ENCODE data around the gene CSNK2A3.

CSNK2A3 gene

DNA sequence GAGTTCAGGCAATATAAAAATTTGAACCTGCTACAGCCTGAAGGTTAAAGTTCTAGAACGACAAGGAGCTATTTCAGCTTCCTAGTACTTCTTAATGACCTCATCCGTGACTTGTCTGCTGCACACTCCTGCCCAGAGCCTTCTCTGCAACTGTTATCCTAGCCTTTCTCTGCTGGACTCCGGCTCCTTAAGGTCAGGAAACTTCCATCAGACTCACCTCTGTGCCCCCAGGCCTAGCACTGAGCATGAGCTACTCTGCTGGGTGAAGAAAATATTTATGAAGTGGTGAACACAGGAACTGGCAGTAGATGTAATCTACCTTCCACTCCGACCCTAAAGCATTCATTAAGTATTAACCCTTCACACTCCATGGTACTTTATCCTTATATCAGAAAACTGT, 18.4 kb downstream of the CSNK2A3 start:
- no peak for DNase-seq

DNA sequence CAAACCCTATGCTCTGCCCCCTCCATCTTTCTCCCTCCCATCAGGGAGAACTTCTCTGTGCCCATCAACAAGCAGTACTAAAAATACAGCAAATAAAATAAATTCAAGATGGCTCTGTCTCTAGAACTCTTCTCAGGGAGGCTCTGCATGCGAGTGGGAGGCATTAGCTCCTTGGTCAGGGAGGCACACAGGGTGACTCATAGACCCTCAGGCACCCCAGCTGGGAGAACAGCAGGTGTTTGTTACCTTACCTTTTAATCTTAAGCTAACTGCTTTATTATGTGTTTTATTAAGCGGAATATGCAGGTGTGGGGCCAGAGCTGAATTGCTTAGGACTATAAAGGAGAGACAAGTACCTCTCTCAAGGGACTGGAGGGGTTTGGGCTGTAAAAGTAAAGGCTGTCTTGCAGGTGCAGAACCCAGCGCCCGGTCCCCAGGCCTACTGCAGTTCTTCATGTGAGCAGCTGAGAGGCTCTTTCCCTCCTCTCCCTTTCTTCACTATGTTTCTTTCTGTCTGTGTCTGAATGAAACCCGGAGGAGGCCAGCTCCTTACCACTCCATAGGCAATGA, 20.8 kb downstream of the CSNK2A3 start:
- DNase-seq = no peak

- DNase-seq = no peak
Measured at GRCh38 chr11:11329062-11329806, 23.8 kb downstream of the CSNK2A3 start.

DNA sequence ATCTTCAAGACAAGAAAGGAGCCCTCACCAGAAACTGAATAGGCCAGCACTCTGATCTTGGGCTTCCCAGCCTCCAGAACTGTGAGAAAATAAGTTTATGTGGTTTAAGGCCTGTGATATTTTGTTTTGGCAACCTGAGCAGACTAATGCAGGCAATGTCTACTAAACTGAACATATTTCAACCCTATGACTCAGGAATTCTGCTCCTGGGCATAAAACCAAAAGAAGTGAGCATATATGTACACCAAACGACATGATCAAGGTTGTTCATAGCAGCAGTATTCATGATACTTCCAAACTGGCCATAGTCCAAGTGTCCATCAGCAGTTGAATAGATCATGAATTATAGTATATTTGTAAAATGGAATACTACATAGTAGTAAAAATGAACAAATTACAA, 29.0 kb downstream of the CSNK2A3 start:
- DNase-seq = no peak

DNA sequence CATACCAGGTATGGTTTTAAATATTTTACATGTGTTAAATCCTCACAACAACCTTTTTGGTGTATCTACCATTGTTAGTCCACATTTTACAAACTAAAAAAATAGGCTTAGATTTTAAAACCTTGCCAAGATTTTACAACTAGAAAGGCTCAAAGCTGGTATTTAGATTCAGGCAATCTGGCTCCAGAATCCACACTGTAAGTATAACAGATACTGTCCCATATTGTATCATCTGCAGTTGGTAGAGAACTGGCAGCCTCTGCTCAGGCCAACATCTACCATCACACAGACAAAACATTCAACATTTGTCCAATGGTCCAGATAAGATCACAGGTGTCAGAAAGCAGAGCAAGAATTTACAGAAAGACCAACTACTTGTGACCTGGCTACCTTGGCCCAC, 30.9 kb downstream of the CSNK2A3 start:
- no peak for DNase-seq

DNA sequence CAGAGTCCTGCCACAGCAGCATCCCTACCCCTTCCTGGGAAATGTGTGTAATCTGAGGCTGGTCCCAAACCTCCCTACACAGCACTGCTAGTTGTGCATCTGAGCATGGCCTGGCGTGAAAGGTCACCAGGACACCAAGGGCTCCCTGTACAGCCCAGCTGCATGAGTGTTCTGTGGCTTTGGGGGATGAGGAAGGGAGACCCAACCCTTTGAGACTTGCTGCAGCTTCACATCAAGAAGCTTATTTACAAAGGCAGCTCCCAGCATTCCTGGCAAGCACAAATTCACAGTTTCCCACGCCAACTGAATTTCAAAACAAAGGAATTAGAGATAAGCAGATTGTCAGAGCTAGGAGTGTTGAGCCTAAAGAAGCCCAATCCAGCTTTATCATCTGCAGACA, 32.2 kb downstream of the CSNK2A3 start:
- no peak for DNase-seq

GRCh38 chr11:11318961-11319360, 34.1 kb downstream of the CSNK2A3 start:
- DNase-seq = no peak

DNA sequence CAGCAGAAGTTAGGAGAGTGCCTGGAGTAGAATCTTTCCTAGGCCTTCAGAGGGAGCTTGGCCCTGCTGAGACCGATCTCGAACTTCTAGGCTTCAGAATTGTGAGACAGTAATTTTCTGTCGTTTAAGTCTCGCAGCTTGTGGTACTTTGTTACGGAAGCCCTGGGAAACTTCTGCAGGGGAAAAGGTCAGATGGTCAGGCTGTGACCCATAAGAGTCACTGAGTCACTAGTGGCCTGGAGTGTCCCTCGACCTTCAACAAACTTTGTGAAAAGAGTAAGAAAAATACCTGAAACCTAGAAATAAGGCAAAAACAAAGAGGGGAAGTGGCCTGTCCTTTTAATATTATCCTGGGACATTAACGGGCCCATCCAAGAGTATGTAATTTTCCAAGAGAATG, 34.6 kb downstream of the CSNK2A3 start:
- no peak for DNase-seq

DNA sequence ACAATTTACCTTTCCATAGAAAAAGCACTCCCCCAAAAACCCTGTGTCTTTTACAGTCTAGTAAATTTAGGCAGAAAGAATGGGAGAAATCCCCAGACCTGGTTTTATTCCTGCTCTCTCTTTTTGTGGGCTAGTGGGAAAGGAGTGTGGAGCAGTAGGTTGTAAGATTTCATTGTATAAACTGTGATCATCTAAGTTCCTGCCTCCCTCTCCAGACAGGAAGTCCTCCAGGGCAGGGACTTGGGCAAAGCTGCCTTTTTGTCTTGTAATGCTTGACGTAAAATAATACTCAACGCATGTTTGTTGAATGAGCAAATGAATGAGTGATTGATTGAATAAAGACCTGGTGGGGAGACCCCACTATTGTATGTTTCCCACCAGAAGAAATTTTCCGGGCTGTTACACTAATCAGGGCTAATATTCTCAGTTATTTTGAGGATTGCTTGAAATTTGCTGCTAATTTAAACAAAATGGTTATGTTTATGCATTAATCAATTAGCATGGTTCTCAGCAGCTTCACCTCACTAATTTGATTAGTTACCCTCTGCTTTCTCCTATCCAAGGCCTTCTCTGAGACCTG, 36.3 kb downstream of the CSNK2A3 start:
- no peak for DNase-seq

GRCh38 chr11:11313902-11314692, 39.0 kb downstream of the CSNK2A3 start:
- DNase-seq = no peak

GRCh38 chr11:11313426-11313825, 39.6 kb downstream of the CSNK2A3 start:
- DNase-seq = no peak

GRCh38 chr11:11312738-11313137, 40.3 kb downstream of the CSNK2A3 start:
- no peak for DNase-seq

DNA sequence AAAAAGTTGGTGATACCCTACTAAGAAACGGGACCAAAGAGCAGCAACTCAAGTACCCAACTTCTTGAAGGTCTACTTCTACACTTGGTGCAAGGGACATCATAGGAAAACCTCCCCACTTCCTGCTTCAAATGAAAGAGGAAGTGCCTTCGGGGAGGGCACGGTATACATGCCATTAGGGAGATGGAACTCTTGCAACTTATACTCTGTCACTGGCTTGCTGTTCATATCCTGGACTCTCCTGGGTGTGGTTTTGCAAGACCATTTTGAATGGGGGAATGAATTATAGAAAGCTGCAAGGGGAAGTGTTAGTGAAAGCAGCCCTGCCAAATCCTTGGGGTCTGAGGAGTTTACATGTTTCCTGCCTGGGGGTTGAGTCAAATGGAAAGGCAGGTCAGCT, 41.9 kb downstream of the CSNK2A3 start:
- DNase-seq = no peak

GRCh38 chr11:11309906-11310305, 43.1 kb downstream of the CSNK2A3 start:
- DNase-seq = no peak

DNA sequence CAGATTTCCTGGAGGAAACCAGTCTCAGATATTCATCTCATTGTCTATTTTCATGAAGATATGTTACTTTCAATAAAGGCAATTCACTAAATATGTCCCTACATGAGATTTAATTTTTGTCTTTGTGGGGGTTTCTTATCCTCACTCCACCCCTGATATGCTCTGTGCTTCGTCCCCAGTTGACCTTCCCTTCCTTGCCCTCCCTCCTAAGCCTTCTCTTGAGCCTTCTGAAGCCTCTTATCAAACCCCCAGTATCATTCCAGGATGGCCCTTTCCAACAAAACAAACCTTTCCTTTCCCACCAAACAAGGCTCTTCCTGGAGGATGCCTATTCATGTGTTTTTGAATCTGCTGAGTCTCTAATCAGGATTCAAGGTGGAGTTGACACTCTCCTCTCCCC, 44.8 kb downstream of the CSNK2A3 start:
- DNase-seq = no peak

DNA sequence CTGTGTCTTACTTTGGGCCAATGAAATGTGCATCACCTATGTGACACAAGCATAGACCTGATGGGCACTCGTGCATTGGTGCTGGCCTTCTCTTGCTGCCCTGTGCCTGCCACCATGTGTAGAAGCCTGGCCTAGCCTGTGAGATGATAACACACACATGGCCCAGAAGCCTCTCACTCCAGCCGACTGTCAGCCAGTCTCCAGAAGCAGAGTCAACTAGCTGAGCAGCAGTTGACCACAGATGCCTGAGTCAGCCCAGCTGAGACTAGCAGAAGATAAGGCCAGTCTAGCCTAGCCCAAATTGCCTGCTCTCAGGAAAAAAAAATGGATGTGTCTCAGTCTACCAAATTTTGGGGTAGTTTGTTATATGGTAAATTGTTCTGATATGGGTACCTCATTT, 46.2 kb downstream of the CSNK2A3 start:
- DNase-seq = no peak

GRCh38 chr11:11304550-11304949, 48.5 kb downstream of the CSNK2A3 start:
- no peak for DNase-seq

DNA sequence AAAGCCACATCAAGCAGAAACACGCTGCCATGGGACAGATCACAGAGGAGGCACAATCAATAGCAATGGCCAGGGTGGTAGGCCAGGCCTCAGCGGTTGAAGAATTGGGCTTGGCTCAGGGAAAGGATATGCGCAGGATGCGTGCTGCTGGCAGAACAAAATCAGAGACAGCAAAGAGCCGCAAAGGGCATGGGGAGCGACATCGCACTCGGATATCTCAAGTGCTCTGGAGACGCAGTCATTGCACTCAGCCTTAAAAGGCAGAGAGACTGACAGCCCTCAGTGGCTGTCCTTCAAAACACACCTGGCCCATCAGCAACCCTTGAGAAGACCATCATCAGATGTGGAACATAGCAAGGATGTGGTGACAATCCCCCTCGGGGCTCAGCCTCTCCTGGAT, 50.5 kb downstream of the CSNK2A3 start:
- DNase-seq = no peak
